ENCODE data around the gene ARID1B. TPM values are rescaled to one million over a fixed set of nuclear protein-coding genes. Genes with fewer than 3 reads are reported as not detected.

ARID1B gene
- polyA plus RNA-seq, 10 donors: 53.5 to 73.2 (median 62.9) TPM

GRCh38 chr6:156771761-156772160 lies 5.4 kb upstream of the ARID1B start:
- no peak for DNase-seq

GRCh38 chr6:156773476-156773875 lies 3.7 kb upstream of the ARID1B start:
- DNase-seq: no peak

GRCh38 chr6:156773935-156774852 lies 3.0 kb upstream of the ARID1B start:
- DNase-seq: no peak

- peak in 1 of 3 donors; percentile 32 for DNase-seq
Observed at GRCh38 chr6:156774863-156775405, 2.2 kb upstream of the ARID1B start.

- peak in 1 of 3 donors; percentile 39 for DNase-seq
Observed at GRCh38 chr6:156775717-156776116, 1.5 kb upstream of the ARID1B start.

- peak; percentile 59 to 81 (median 61) for DNase-seq
Observed at GRCh38 chr6:156776470-156776839, 723 bp upstream of the ARID1B start.

- peak; percentile 53 to 89 (median 56) for DNase-seq
Observed at GRCh38 chr6:156777577-156778453, 637 bp downstream of the ARID1B start.

- DNase-seq: peak in 2 of 3 donors; percentile 48 to 86
Observed at GRCh38 chr6:156778454-156779205, 1.5 kb downstream of the ARID1B start.

- DNase-seq: peak; percentile 26 to 80 (median 48)
Observed at GRCh38 chr6:156779206-156780094, 2.3 kb downstream of the ARID1B start.

GRCh38 chr6:156780102-156780641 lies 3.0 kb downstream of the ARID1B start:
- DNase-seq: peak; percentile 71 to 91 (median 83)

- peak in 1 of 3 donors; percentile 43 for DNase-seq
Observed at GRCh38 chr6:156780962-156781853, 4.0 kb downstream of the ARID1B start.

- peak in 2 of 3 donors; percentile 23 to 61 for DNase-seq
Observed at GRCh38 chr6:156781861-156782631, 4.9 kb downstream of the ARID1B start.

GRCh38 chr6:156782691-156783320 lies 5.6 kb downstream of the ARID1B start:
- peak in 1 of 3 donors; percentile 35 for DNase-seq

GRCh38 chr6:156783958-156784357 lies 6.8 kb downstream of the ARID1B start:
- DNase-seq: no peak

GRCh38 chr6:156786652-156787051 lies 9.5 kb downstream of the ARID1B start:
- no peak for DNase-seq

GRCh38 chr6:156787569-156788492 lies 10.7 kb downstream of the ARID1B start:
- no peak for DNase-seq

Data from muscle of back (tissue), 11 donors.